Measurements from ENCODE around the gene LDB2.

- TF ChIP-seq CTCF (conservative IDR thresholded peaks at IDR 0.05; ENCODE audit: low read length) (no peak), EZH2phosphoT487 (IDR thresholded peaks at IDR 0.05; ENCODE audit: borderline replicate concordance) (no peak)
Measured at GRCh38 chr4:16685536-16685935, 212.9 kb downstream of the LDB2 start.

Data from Loucy (cell line).